Activated naive CD8-positive, alpha-beta T cell treated with anti-CD3 and anti-CD28 coated beads, Interleukin-2, amount 10 ng/mL, durations not matched to agents 7 days and 5 days (primary cell): ENCODE results near the gene SLC29A3. TPM values are rescaled to one million over a fixed set of nuclear protein-coding genes. Genes with fewer than 3 reads are reported as not detected.

ENCODE experiments used
- ATAC-seq: fragments of 150-1000 bp; cut with Tn5 transposase; one replicate; pipeline ENCODE4 v1.10.0; 2021; ENCODE audit warnings: low read depth, moderate library complexity
- POLR2A ChIA-PET: fragments of 350-600 bp; sonication (Branson Sonifier 250); formaldehyde crosslinking; loops from one replicate; lab custom pipeline; 2021; ENCODE audit warnings: antibody characterized with exemption; lab: Charles Lee
- DNase-seq: peaks from one replicate; pipeline ENCODE4 v3.0.0; 2021
- H3K27ac Mint-ChIP-seq: one replicate; pipeline ENCODE4 v1.8.0; 2022; ENCODE audit warnings: mild to moderate bottlenecking, mixed read lengths
- H3K27me3 Mint-ChIP-seq: one replicate; pipeline ENCODE4 v1.8.0; 2022; ENCODE audit warnings: mild to moderate bottlenecking, moderate library complexity, mixed read lengths
- H3K36me3 Mint-ChIP-seq: one replicate; pipeline ENCODE4 v1.8.0; 2021; ENCODE audit warnings: mild to moderate bottlenecking, mixed read lengths
- H3K4me1 Mint-ChIP-seq: one replicate; pipeline ENCODE4 v1.8.0; 2021; ENCODE audit warnings: mixed read lengths
- H3K4me3 Mint-ChIP-seq: one replicate; pipeline ENCODE4 v1.8.0; 2022; ENCODE audit warnings: mild to moderate bottlenecking, moderate library complexity, mixed read lengths
- H3K9me3 Mint-ChIP-seq: one replicate; pipeline ENCODE4 v1.8.0; 2021; ENCODE audit warnings: mixed read lengths
- total RNA-seq, 2 experiments: library from RNA; stranded (reverse); gene quantifications; one replicate each; pipeline ENCODE4 v1.2.3, GENCODE V29; 2021

The SLC29A3 gene
- total RNA-seq, 2 experiments from 2014 or later: 5.6 to 5.8 TPM

DNA sequence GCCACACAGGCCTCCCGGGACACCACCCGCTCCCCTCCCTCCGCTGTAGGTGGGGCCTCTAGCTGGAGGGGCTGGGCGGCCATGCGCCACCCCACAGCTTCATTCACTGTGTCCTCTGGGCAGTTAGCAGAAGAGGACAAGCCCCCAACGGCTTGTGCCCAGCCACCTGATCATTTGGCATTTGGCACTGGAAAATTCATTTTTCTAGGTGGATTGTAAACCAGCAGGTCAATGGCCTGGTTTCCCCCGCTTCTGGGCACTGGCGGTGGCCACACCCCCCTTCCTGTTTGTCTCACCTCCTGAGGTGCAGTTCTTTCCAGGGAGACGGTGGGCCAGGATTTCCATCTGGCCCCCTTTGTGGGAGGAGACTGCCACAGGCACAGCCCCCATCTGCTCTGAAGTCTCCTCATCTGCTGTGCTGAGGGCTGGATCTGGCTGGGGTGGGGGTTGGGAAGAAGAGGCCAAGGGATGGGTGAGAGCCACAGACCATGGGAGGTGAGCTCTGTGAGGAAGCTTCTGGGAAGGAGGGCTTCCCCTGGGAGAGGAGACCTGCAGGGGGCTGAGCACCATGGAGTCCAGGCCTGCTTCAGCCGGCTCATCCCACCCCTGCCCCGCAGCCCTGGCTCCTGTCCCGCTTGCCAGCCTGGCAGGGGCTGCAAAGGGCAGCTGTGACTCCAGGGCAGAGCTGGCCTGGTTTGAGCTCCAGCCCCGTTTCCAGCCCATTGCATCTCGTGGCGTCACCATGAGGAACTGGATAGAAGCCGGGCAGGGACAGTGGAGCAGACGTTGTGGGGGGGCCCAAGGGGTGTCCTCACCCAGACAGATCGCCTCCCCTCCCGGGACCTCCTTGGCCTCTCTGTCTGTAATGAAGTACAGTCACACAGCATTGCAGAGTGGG lies 40.1 kb upstream of the SLC29A3 start:
- DNase-seq (no peak), ATAC-seq (no peak)
- H3K9me3 Mint-ChIP-seq: no peaks in the 10 kb centered on the region
- peaks cover 1% of the 10 kb centered on the region for H3K27me3 Mint-ChIP-seq
- no peak overlapping the region for H3K27ac Mint-ChIP-seq
- H3K4me3 Mint-ChIP-seq: no peak overlapping the region
- peaks cover 5% of the 10 kb centered on the region for H3K4me1 Mint-ChIP-seq
- POLR2A ChIA-PET: no interaction called here
- no peaks in the 10 kb centered on the region for H3K36me3 Mint-ChIP-seq

DNA sequence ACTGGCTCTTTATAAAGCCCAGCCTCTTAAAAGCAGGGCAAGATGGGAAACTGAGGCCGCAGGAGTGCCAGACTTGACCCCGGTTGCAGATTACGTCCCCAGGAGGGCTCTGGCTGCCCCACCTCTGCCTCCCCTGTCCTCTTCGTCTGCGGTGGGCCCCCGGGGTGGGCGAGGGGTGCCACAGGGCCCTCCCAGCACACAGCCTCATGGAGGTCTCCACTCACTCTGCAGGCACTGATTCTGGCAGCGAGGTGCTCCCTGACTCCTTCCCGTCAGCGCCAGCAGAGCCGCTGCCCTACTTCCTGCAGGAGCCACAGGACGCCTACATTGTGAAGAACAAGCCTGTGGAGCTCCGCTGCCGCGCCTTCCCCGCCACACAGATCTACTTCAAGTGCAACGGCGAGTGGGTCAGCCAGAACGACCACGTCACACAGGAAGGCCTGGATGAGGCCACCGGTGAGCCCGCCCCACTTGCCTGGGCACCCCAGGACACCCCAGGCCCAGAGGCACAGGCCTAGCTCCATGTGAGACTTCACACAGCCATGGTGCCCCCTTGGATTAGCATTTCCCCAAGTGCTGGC lies 39.4 kb upstream of the SLC29A3 start:
- Mint-ChIP-seq H3K4me3 (no peak overlapping the region), H3K36me3 (no peaks in the 10 kb centered on the region), H3K4me1 (peaks cover 5% of the 10 kb centered on the region), H3K27ac (no peak overlapping the region), H3K9me3 (no peaks in the 10 kb centered on the region), H3K27me3 (peaks cover 1% of the 10 kb centered on the region)
- POLR2A ChIA-PET: no interaction called here
- ATAC-seq (no peak), DNase-seq (no peak)

DNA sequence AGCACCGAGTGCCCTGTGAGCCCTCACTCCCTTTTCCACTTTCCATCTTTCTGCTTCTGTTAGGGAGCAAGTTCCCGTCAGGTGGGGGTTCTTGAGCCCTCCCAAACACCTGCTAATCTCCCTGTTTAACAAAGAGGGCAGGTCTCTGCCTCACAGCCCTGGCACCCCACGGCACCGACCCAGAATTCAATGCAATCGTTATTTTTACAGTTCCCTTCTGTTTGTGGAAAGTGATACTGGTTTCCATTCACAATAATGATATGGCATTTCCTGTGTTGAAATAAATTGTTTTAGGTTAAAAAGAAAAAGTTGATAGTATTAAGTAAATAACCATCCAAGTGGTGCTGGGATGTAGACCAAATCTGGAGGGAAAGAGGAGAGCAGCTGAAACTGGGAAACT lies 38.8 kb upstream of the SLC29A3 start:
- no peak for ATAC-seq
- DNase-seq: no peak

DNA sequence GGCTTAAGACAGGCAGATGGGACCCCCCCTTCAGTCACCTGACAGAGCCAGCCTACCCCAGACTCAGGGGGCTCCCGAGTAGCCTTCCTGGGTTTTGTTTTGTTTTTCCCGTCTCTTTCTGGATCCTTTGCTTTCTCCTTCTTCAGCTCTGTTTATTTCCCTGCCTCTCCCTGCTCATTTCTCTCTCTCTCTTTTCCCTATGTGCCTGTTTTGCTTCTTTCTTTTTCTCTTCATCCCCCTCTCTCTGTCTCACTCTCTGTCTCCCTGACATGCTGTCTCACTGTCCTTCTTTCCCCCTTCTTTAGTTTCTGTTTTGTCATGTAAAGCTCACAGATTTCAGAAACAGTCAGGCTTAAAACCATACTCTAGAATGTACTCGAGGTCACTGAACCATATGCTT lies 38.2 kb upstream of the SLC29A3 start:
- POLR2A ChIA-PET: no interaction called here
- Mint-ChIP-seq H3K4me3 (no peak overlapping the region), H3K27ac (no peak overlapping the region), H3K27me3 (no peaks in the 10 kb centered on the region), H3K36me3 (no peaks in the 10 kb centered on the region), H3K4me1 (peaks cover 3% of the 10 kb centered on the region), H3K9me3 (no peaks in the 10 kb centered on the region)
- no peak for ATAC-seq
- DNase-seq: no peak

More for the DNA sequence above, 38.8 kb upstream of the SLC29A3 start:
- POLR2A ChIA-PET: no interaction called here
- H3K4me3 Mint-ChIP-seq: no peak overlapping the region
- no peaks in the 10 kb centered on the region for H3K36me3 Mint-ChIP-seq
- peaks cover under 1% of the 10 kb centered on the region for H3K27me3 Mint-ChIP-seq
- H3K9me3 Mint-ChIP-seq: no peaks in the 10 kb centered on the region
- peaks cover 3% of the 10 kb centered on the region for H3K4me1 Mint-ChIP-seq
- H3K27ac Mint-ChIP-seq: no peak overlapping the region

DNA sequence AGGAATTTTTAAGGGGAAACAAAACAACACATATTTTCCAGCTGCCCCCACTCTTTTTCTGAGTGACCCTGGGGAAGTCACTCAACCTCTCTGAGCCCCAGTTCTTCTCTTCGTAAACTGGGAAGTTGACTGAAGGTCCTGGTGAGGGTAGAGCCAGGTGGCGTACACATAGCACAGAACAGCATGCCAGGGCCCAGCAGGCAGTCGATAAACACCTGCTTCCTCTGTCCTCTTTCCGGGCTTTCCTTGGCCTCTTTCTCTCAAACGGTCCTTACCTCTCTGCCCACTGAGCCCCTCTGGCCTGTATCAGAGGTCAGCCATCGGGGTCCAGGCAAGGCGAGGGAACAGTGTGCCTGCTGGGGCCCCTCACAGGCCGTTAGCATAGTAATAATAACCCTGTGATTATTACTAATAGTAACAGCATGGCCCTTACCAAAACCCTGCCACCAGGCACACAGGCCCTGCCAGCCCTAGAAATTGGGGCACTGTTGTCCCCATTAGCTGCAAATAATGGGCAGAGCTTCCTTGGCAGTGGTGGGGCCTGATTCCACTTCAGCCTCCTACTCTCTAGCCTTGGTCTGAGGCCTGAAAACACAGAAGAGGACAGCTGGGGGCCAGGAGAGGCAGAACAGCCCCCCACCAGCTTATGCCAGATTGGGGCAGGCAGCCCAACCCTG lies 37.3 kb upstream of the SLC29A3 start:
- POLR2A ChIA-PET: no interaction called here
- peaks cover 3% of the 10 kb centered on the region for H3K4me1 Mint-ChIP-seq
- H3K9me3 Mint-ChIP-seq: no peaks in the 10 kb centered on the region
- no peak overlapping the region for H3K27ac Mint-ChIP-seq
- H3K36me3 Mint-ChIP-seq: no peaks in the 10 kb centered on the region
- no peaks in the 10 kb centered on the region for H3K27me3 Mint-ChIP-seq
- ATAC-seq (no peak), DNase-seq (no peak)
- H3K4me3 Mint-ChIP-seq: no peak overlapping the region

DNA sequence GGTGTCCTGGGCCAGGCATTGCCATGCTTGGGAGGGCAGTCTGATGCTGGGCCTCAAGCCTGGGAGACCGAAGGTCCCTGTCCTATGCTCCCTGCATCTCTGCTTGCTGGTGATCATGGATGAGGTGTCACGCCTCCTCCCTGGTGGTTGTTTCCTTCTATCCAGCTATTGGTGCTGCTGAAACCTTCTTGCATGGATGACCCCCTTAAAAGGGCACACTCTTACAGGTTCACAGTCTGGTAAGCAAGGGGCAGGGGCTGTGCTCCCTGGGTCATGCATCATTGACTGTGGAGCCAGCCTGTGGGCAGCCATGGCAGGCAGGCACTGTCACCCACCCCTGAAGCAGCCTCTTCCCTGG lies 36.8 kb upstream of the SLC29A3 start:
- Mint-ChIP-seq H3K4me1 (peaks cover 3% of the 10 kb centered on the region), H3K27me3 (no peaks in the 10 kb centered on the region), H3K9me3 (no peaks in the 10 kb centered on the region), H3K27ac (no peak overlapping the region), H3K36me3 (no peaks in the 10 kb centered on the region), H3K4me3 (no peak overlapping the region)
- DNase-seq: no peak
- POLR2A ChIA-PET: no interaction called here
- no peak for ATAC-seq

DNA sequence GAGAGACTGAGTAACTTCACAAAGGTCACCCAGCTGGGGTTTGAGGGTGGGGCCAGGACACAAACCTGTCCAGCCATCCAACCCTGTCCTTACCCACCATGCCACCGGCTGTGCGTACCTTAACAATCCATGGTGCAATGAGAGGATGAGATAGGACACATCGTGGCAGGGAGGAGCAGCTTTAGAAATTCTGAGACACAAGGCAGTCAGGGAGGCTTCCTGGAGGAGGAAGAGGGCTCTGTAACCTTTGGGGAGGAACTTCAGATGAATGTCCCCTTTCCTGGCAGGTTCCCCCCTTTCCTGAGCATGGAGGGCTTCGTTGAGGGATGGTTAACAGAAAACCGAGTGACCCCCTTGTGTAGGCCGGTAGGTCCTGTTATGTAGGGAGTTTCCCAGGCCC lies 35.6 kb upstream of the SLC29A3 start:
- POLR2A ChIA-PET: no interaction called here
- no peak for DNase-seq

DNA sequence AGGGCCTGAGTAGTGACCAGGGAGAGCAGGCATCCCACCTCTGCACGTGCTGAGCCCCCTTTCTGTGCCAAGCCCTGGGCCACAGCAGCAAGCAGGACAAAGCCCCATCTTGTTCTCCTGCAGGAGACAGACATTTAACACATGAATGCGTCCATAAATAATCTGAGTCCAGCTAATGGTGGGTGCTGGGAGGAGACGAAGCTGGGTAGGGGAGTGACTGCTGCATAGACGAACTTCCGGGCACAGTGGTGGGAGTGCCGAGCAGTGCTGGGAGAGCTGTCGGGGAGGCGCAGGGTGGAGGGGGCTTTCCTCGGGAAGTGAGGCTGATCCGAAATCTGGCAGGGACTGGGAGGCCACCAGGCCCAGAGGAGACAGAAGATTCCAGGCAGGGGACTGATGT lies 35.2 kb upstream of the SLC29A3 start:
- POLR2A ChIA-PET: no interaction called here
- peaks cover 3% of the 10 kb centered on the region for H3K4me1 Mint-ChIP-seq
- DNase-seq (no peak), ATAC-seq (no peak)
- no peak overlapping the region for H3K4me3 Mint-ChIP-seq
- H3K36me3 Mint-ChIP-seq: no peaks in the 10 kb centered on the region
- no peaks in the 10 kb centered on the region for H3K9me3 Mint-ChIP-seq
- H3K27ac Mint-ChIP-seq: no peak overlapping the region
- H3K27me3 Mint-ChIP-seq: no peaks in the 10 kb centered on the region

More for the DNA sequence above, 35.6 kb upstream of the SLC29A3 start:
- no peaks in the 10 kb centered on the region for H3K27me3 Mint-ChIP-seq
- H3K27ac Mint-ChIP-seq: no peak overlapping the region
- no peaks in the 10 kb centered on the region for H3K9me3 Mint-ChIP-seq
- peaks cover 3% of the 10 kb centered on the region for H3K4me1 Mint-ChIP-seq
- no peaks in the 10 kb centered on the region for H3K36me3 Mint-ChIP-seq
- no peak overlapping the region for H3K4me3 Mint-ChIP-seq
- ATAC-seq: no peak

DNA sequence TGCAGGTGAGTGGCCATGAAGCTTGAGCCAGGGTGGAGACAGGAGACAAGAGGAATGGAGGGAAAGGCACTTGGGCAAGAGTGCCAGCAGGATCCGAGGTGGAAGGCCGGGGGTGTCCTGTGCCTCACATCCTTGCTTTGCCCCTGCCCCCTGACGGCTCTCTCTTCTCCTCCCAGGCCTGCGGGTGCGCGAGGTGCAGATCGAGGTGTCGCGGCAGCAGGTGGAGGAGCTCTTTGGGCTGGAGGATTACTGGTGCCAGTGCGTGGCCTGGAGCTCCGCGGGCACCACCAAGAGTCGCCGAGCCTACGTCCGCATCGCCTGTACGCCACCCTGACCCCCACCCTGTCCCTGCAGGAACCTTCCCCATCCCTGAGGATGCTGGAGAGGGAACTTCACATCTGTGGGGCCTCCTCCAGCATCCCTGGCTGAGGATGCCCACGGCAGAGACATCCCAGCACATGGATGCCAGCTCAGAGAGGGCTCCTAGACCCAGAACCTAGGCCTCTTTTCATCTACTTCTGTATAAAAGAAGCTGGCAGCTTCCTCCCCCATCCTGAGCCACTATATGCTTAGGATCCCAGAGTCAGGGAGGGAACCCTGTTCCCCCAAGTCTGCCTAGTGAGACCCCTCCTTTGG lies 34.4 kb upstream of the SLC29A3 start:
- H3K27ac Mint-ChIP-seq: no peak overlapping the region
- DNase-seq (no peak), ATAC-seq (no peak)
- no peaks in the 10 kb centered on the region for H3K36me3 Mint-ChIP-seq
- POLR2A ChIA-PET: no interaction called here
- no peaks in the 10 kb centered on the region for H3K27me3 Mint-ChIP-seq
- peaks cover 3% of the 10 kb centered on the region for H3K4me1 Mint-ChIP-seq
- no peak overlapping the region for H3K4me3 Mint-ChIP-seq
- H3K9me3 Mint-ChIP-seq: no peaks in the 10 kb centered on the region

DNA sequence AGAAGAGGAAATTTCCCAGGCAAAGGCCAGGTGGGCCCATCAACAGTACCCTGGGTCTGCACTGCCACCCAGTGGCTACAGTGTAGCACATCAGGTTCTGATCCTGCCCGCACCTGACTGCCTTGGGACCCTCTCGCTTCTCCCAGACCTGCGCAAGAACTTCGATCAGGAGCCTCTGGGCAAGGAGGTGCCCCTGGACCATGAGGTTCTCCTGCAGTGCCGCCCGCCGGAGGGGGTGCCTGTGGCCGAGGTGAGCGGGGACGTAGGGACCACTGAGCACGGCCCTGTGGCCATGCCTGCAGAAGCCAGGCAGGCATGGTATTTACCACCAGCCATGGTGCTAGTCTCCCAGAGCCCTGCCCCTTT lies 33.9 kb upstream of the SLC29A3 start:
- peak; percentile 51 for DNase-seq
- no peaks in the 10 kb centered on the region for H3K36me3 Mint-ChIP-seq
- H3K4me1 Mint-ChIP-seq: peaks cover 3% of the 10 kb centered on the region
- H3K27me3 Mint-ChIP-seq: peaks cover under 1% of the 10 kb centered on the region
- no peak overlapping the region for H3K27ac Mint-ChIP-seq
- H3K9me3 Mint-ChIP-seq: no peaks in the 10 kb centered on the region
- POLR2A ChIA-PET: no interaction called here
- no peak overlapping the region for H3K4me3 Mint-ChIP-seq
- ATAC-seq: no peak

DNA sequence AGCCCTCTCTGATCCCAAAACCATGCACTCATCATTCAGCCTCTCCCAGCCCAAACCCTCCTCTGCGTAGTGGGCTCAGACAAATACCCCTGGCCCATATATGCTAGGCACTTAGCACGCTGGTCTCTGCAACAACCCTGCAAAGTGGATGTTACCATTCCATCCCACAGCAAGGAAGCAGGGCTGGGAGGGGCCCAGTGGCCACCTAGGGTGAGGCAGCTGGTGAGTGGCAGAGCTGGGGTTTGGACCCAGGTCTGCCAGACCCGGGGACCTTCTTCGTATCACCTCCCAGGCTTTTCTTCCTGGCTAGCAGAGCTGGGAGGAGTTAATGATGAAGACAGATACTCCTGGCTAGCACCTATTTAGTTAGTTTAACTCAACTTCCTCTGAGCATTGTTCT lies 33.1 kb upstream of the SLC29A3 start:
- peaks cover 2% of the 10 kb centered on the region for H3K27me3 Mint-ChIP-seq
- POLR2A ChIA-PET: no interaction called here
- H3K27ac Mint-ChIP-seq: no peak overlapping the region
- no peaks in the 10 kb centered on the region for H3K36me3 Mint-ChIP-seq
- no peak overlapping the region for H3K4me3 Mint-ChIP-seq
- DNase-seq (no peak), ATAC-seq (no peak)
- peaks cover 2% of the 10 kb centered on the region for H3K4me1 Mint-ChIP-seq
- no peaks in the 10 kb centered on the region for H3K9me3 Mint-ChIP-seq

DNA sequence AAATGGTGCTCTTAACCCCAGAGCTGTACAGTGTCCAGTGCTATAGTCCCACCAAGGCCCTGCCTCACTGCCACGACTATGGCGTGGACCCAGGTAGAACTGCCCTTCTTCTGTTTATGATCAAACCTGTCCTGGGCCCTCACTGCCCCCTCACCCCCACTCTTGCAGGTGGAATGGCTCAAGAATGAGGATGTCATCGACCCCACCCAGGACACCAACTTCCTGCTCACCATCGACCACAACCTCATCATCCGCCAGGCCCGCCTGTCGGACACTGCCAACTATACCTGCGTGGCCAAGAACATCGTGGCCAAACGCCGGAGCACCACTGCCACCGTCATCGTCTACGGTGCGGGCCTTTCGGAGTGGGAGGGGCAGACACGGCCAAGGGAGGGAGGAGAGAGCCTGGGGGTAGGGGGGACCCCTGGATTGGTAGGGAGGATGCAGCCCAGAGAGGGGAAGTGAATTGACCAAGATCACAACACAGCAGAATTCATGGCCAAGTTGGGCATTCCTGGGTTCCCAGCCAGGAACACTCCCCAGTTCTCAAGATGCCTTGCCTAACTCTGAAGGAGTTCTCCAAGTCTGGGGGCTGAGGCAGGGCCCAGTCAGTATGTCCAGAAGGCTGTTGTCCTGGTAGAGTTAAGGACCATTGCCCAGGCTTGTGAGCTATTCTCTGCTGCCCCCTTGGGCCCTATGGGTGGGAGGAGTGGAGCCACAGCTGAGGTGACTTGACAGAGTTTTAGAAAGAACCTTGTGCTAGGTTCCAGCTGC lies 32.4 kb upstream of the SLC29A3 start:
- Mint-ChIP-seq H3K36me3 (no peaks in the 10 kb centered on the region), H3K27me3 (peaks cover 2% of the 10 kb centered on the region), H3K27ac (no peak overlapping the region), H3K9me3 (no peaks in the 10 kb centered on the region), H3K4me1 (peaks cover 2% of the 10 kb centered on the region), H3K4me3 (no peak overlapping the region)
- ATAC-seq: no peak
- POLR2A ChIA-PET: no interaction called here
- no peak for DNase-seq

DNA sequence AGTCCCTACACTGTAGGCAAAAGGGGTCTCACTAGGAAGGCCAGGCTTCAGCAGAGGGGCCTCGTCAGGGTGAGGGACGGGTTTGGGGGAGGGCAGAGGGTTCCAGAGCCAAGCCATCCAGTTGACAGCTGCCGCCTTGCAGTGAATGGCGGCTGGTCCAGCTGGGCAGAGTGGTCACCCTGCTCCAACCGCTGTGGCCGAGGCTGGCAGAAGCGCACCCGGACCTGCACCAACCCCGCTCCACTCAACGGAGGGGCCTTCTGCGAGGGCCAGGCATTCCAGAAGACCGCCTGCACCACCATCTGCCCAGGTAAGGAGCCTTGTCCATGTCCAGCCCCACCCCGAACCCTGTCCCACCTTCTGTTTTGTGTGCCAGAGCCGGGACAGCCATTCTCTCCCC lies 31.6 kb upstream of the SLC29A3 start:
- Mint-ChIP-seq H3K36me3 (no peaks in the 10 kb centered on the region), H3K27me3 (peaks cover 2% of the 10 kb centered on the region), H3K9me3 (no peaks in the 10 kb centered on the region), H3K4me1 (peaks cover 2% of the 10 kb centered on the region), H3K27ac (no peak overlapping the region), H3K4me3 (no peak overlapping the region)
- ATAC-seq (no peak), DNase-seq (no peak)
- POLR2A ChIA-PET: interaction anchor here (0.6 kb wide), 1 partner anchor 685 kb away, joined by 3 read pairs; no protein-coding TSS in a partner anchor
